HEK293T (cell line): ENCODE results near the gene CARD14.

Experiments
- CTCF ChIA-PET: fragments of 350-600 bp; formaldehyde crosslinking; extraction: SDS; loops from one replicate; lab custom pipeline; 2021; ENCODE audit warnings: antibody characterized with exemption, inconsistent platforms; lab: Yijun Ruan, JAX
- POLR2A ChIA-PET: fragments of 350-600 bp; formaldehyde crosslinking; extraction: SDS; loops from one replicate; lab custom pipeline; 2020; ENCODE audit warnings: antibody characterized with exemption, inconsistent platforms; lab: Yijun Ruan, JAX
- DNase-seq: peaks from one replicate; pipeline ENCODE4 v3.0.0; 2012; ENCODE audit warnings: mixed read lengths; ENCODE audit errors: extremely low spot score
- ARNT ChIP-seq: fragments of 450-650 bp; IDR thresholded peaks from 2 replicates; pipeline ENCODE4 v1.6.1; 2017; ENCODE audit warnings: mild to moderate bottlenecking
- BHLHE40 ChIP-seq: fragments of 450-650 bp; IDR thresholded peaks from 2 replicates; pipeline ENCODE4 v1.6.1; 2016; ENCODE audit warnings: mild to moderate bottlenecking, moderate library complexity, borderline replicate concordance
- CTBP1 ChIP-seq: fragments of 450-650 bp; IDR thresholded peaks from 2 replicates; pipeline ENCODE4 v1.6.1; 2016; ENCODE audit warnings: borderline replicate concordance
- ELF4 ChIP-seq: fragments of 450-650 bp; IDR thresholded peaks from 2 replicates; pipeline ENCODE4 v1.6.1; 2017; ENCODE audit warnings: antibody characterized with exemption
- FOXA1 ChIP-seq: fragments of 450-650 bp; IDR thresholded peaks from 2 replicates; pipeline ENCODE4 v1.6.1; 2016; ENCODE audit warnings: mild to moderate bottlenecking
- FOXK2 ChIP-seq: fragments of 450-650 bp; IDR thresholded peaks from 2 replicates; pipeline ENCODE4 v1.6.1; 2016; ENCODE audit warnings: mild to moderate bottlenecking
- FOXM1 ChIP-seq: fragments of 450-650 bp; IDR thresholded peaks from 2 replicates; pipeline ENCODE4 v1.6.1; 2017; ENCODE audit warnings: mild to moderate bottlenecking, borderline replicate concordance
- HDGF ChIP-seq: fragments of 450-650 bp; IDR thresholded peaks from 2 replicates; pipeline ENCODE4 v1.6.1; 2017; ENCODE audit warnings: antibody characterized with exemption, borderline replicate concordance
- L3MBTL2 ChIP-seq: fragments of 450-650 bp; conservative IDR thresholded peaks from 2 replicates; pipeline ENCODE4 v1.6.1; 2016; ENCODE audit warnings: mild to moderate bottlenecking
- LEF1 ChIP-seq: fragments of 450-650 bp; IDR thresholded peaks from 2 replicates; pipeline ENCODE4 v1.6.1; 2017; ENCODE audit warnings: mild to moderate bottlenecking, borderline replicate concordance
- NFRKB ChIP-seq: fragments of 450-650 bp; IDR thresholded peaks from 2 replicates; pipeline ENCODE4 v1.6.1; 2016; ENCODE audit warnings: mild to moderate bottlenecking, moderate library complexity
- PKNOX1 ChIP-seq: fragments of 450-650 bp; IDR thresholded peaks from 2 replicates; pipeline ENCODE4 v1.6.1; 2016
- SP1 ChIP-seq: fragments of 450-650 bp; IDR thresholded peaks from 2 replicates; pipeline ENCODE4 v1.6.1; 2017
- SUZ12 ChIP-seq: fragments of 450-650 bp; IDR thresholded peaks from 2 replicates; pipeline ENCODE4 v1.6.1; 2016; ENCODE audit warnings: mild to moderate bottlenecking
- TARDBP ChIP-seq: fragments of 450-650 bp; IDR thresholded peaks from 2 replicates; pipeline ENCODE4 v1.6.1; 2016
- ZNF384 ChIP-seq: fragments of 450-650 bp; IDR thresholded peaks from 2 replicates; pipeline ENCODE4 v1.6.1; 2016

Gene CARD14

GRCh38 chr17:80158846-80159245 lies 11.0 kb upstream of the CARD14 start:
- no peak for DNase-seq
- TF ChIP-seq BHLHE40 (no peak), ARNT (no peak), LEF1 (no peak), NFRKB (no peak), TARDBP (no peak), ELF4 (no peak), CTBP1 (no peak), SP1 (no peak), PKNOX1 (no peak), FOXM1 (no peak), FOXK2 (no peak), ZNF384 (no peak), SUZ12 (no peak), L3MBTL2 (no peak)
- POLR2A ChIA-PET = interaction anchor here (1.0 kb wide), 1 partner anchor 9 kb away, joined by 4 read pairs; no protein-coding TSS in a partner anchor
- CTCF ChIA-PET = no interaction called here

- ChIA-PET CTCF (no interaction called here), POLR2A (interaction anchor here (0.8 to 1.1 kb wide), 3 partner anchors 11 to 59 kb away, joined by 3 to 4 read pairs (median 3); partner anchors contain the start of gene GAA)
- DNase-seq = no peak
- TF ChIP-seq FOXM1 (no peak), L3MBTL2 (no peak), FOXK2 (no peak), SUZ12 (no peak), PKNOX1 (no peak), SP1 (no peak), CTBP1 (no peak), ZNF384 (no peak), FOXA1 (no peak), LEF1 (no peak), ARNT (no peak), NFRKB (no peak), TARDBP (no peak), ELF4 (no peak)
Measured at GRCh38 chr17:80160536-80160935, 9.3 kb upstream of the CARD14 start.

GRCh38 chr17:80163336-80163735 lies 6.5 kb upstream of the CARD14 start:
- DNase-seq = no peak
- ChIA-PET CTCF (no interaction called here), POLR2A (no interaction called here)

GRCh38 chr17:80164185-80164584 lies 5.6 kb upstream of the CARD14 start:
- CTCF ChIA-PET = no interaction called here
- TF ChIP-seq CTBP1 (no peak), ZNF384 (no peak), ELF4 (no peak), SP1 (no peak), FOXK2 (no peak), FOXA1 (no peak), PKNOX1 (no peak), SUZ12 (no peak), BHLHE40 (no peak), LEF1 (no peak)
- POLR2A ChIA-PET = no interaction called here
- DNase-seq = no peak

More at GRCh38 chr17:80163336-80163735, 6.5 kb upstream of the CARD14 start:
- TF ChIP-seq PKNOX1 = no peak
- TF ChIP-seq LEF1 = no peak
- TF ChIP-seq FOXM1 = no peak
- no peak for TF ChIP-seq BHLHE40
- no peak for TF ChIP-seq SUZ12
- no peak for TF ChIP-seq CTBP1
- TF ChIP-seq FOXA1 = no peak
- TF ChIP-seq NFRKB = no peak
- no peak for TF ChIP-seq L3MBTL2
- TF ChIP-seq ARNT = no peak
- no peak for TF ChIP-seq HDGF
- no peak for TF ChIP-seq SP1
- no peak for TF ChIP-seq ZNF384
- no peak for TF ChIP-seq FOXK2
- no peak for TF ChIP-seq ELF4
- TF ChIP-seq TARDBP = no peak

GRCh38 chr17:80166446-80166845 lies 3.4 kb upstream of the CARD14 start:
- 0 out of 2 replicates have a peak, but pooled peaks have one; percentile 16 for TF ChIP-seq PKNOX1
- TF ChIP-seq SUZ12 = no peak
- ChIA-PET CTCF (no interaction called here), POLR2A (interaction anchor here (0.5 to 0.9 kb wide), 2 partner anchors 65 to 388 kb away, joined by 3 to 5 read pairs; partner anchors contain the start of gene GAA)
- no peak for DNase-seq
